GM23338 (cell line): ENCODE measurements around the gene SOCS2. TPM values are rescaled to one million over a fixed set of nuclear protein-coding genes. Genes with fewer than 3 reads are reported as not detected.

Experiments used
- ATAC-seq: fragments of 200-7000 bp; cut with Tn5 transposase; 3 replicates; pipeline ENCODE4 v1.9.1; 2020
- DNase-seq: peaks from one replicate; pipeline ENCODE4 v3.0.0-alpha.2; 2015; ENCODE audit warnings: low spot score
- H2AFZ ChIP-seq: fragments of 200-600 bp; sonication (generic); 2 replicates; pipeline ENCODE4 v1.8.0; 2016; ENCODE audit warnings: antibody characterized with exemption, mild to moderate bottlenecking, moderate library complexity
- H3F3A ChIP-seq: fragments of 200-600 bp; sonication (generic); replicated peaks from 2 replicates; pipeline ENCODE4 v1.8.0; 2017; ENCODE audit warnings: antibody characterized with exemption, mixed run types, low read depth
- H3K27ac ChIP-seq: fragments of 200-600 bp; sonication (generic); 2 replicates; pipeline ENCODE4 v1.6.1; 2016; ENCODE audit warnings: low read depth
- H3K27me3 ChIP-seq: fragments of 200-600 bp; sonication (generic); 2 replicates; pipeline ENCODE4 v1.8.0; 2016; ENCODE audit warnings: mild to moderate bottlenecking, mixed run types, moderate library complexity; ENCODE audit not compliant: insufficient read depth
- H3K36me3 ChIP-seq: fragments of 200-600 bp; sonication (generic); 2 replicates; pipeline ENCODE4 v1.8.0; 2016; ENCODE audit warnings: mild to moderate bottlenecking; ENCODE audit not compliant: insufficient read depth
- H3K4me1 ChIP-seq: fragments of 200-600 bp; sonication (generic); 2 replicates; pipeline ENCODE4 v1.8.0; 2016; ENCODE audit warnings: mild to moderate bottlenecking, moderate library complexity; ENCODE audit not compliant: insufficient read depth
- H3K4me2 ChIP-seq: fragments of 200-600 bp; sonication (generic); 2 replicates; pipeline ENCODE4 v1.7.1; 2017; ENCODE audit warnings: mixed run types
- H3K4me3 ChIP-seq: fragments of 200-600 bp; sonication (generic); 2 replicates; pipeline ENCODE4 v1.6.1; 2016; ENCODE audit warnings: mixed run types
- H3K79me2 ChIP-seq: fragments of 200-600 bp; sonication (generic); replicated peaks from 2 replicates; pipeline ENCODE4 v1.8.0; 2017; ENCODE audit warnings: mild to moderate bottlenecking; ENCODE audit not compliant: insufficient read depth
- H3K9me2 ChIP-seq: fragments of 200-600 bp; sonication (generic); 2 replicates; pipeline ENCODE4 v1.8.0; 2017; ENCODE audit not compliant: insufficient read depth
- H4K20me1 ChIP-seq: fragments of 200-600 bp; sonication (generic); replicated peaks from 2 replicates; pipeline ENCODE4 v1.8.0; 2017; ENCODE audit warnings: mild to moderate bottlenecking; ENCODE audit not compliant: insufficient read depth
- H3K27ac Mint-ChIP-seq: 2 replicates; pipeline ENCODE4 v1.8.0; 2020; ENCODE audit warnings: inconsistent platforms, mild to moderate bottlenecking, moderate library complexity, mixed read lengths
- H3K27me3 Mint-ChIP-seq: 3 replicates; pipeline ENCODE4 v1.8.0; 2022; ENCODE audit warnings: low read depth, mild to moderate bottlenecking, moderate library complexity, mixed read lengths, inconsistent platforms; ENCODE audit not compliant: insufficient read depth, poor library complexity
- H3K36me3 Mint-ChIP-seq: 3 replicates; pipeline ENCODE4 v1.8.0; 2021; ENCODE audit warnings: low read depth, mild to moderate bottlenecking, inconsistent platforms, moderate library complexity, mixed read lengths
- H3K4me1 Mint-ChIP-seq: 3 replicates; pipeline ENCODE4 v1.8.0; 2020; ENCODE audit warnings: mild to moderate bottlenecking, inconsistent platforms, mixed read lengths
- H3K4me3 Mint-ChIP-seq: 3 replicates; pipeline ENCODE4 v1.8.0; 2021; ENCODE audit warnings: moderate library complexity, mild to moderate bottlenecking, inconsistent platforms, mixed read lengths
- H3K9me3 Mint-ChIP-seq: 3 replicates; pipeline ENCODE4 v1.8.0; 2020; ENCODE audit warnings: moderate library complexity, mild to moderate bottlenecking, inconsistent platforms, mixed read lengths
- CREB1 ChIP-seq: fragments of 250-450 bp; sonication (Bioruptor Pico); IDR thresholded peaks from 2 replicates; pipeline ENCODE4 v1.5.0; 2020; ENCODE audit warnings: low read depth, mild to moderate bottlenecking, moderate library complexity
- ETS1 ChIP-seq: IDR thresholded peaks from 2 replicates; pipeline ENCODE4 v1.6.1; 2016; ENCODE audit warnings: antibody characterized with exemption
- EZH2 ChIP-seq: fragments of 200-600 bp; sonication (generic); IDR thresholded peaks from one replicate; pipeline ENCODE4 v1.8.0; 2017; ENCODE audit warnings: antibody characterized with exemption, mild to moderate bottlenecking, low read depth; ENCODE audit not compliant: unreplicated experiment
- EZH2phosphoT487 ChIP-seq: fragments of 200-600 bp; sonication (generic); IDR thresholded peaks from one replicate; pipeline ENCODE4 v1.8.1; 2018; ENCODE audit warnings: antibody characterized with exemption; ENCODE audit not compliant: unreplicated experiment
- JUNB ChIP-seq: IDR thresholded peaks from one replicate; pipeline ENCODE4 v1.6.1; 2016; ENCODE audit warnings: antibody characterized with exemption; ENCODE audit not compliant: unreplicated experiment
- NANOG ChIP-seq: IDR thresholded peaks from 2 replicates; pipeline ENCODE4 v1.6.1; 2016; ENCODE audit warnings: antibody characterized with exemption, borderline replicate concordance
- POLR2AphosphoS5 ChIP-seq: IDR thresholded peaks from 2 replicates; pipeline ENCODE4 v1.6.1; 2016; ENCODE audit warnings: antibody characterized with exemption, low read depth
- REST ChIP-seq: IDR thresholded peaks from one replicate; pipeline ENCODE4 v1.6.1; 2018; ENCODE audit warnings: antibody characterized with exemption; ENCODE audit not compliant: unreplicated experiment
- ZNF331 ChIP-seq: fragments of 250-450 bp; sonication (Bioruptor Pico); IDR thresholded peaks from 2 replicates; pipeline ENCODE4 v1.5.0; 2020; ENCODE audit warnings: low read depth, mild to moderate bottlenecking, moderate library complexity
- polyA plus RNA-seq: library from polyadenylated mRNA; unstranded; fragments of >200 nt; fragmentation: Nextera tagmentation; extraction: Ambion mirVana; gene quantifications from 2 replicates; pipeline ENCODE4 v1.2.1, GENCODE V29; 2016
- total RNA-seq: library from RNA; depleted of rRNA; stranded (reverse); fragments of >200 nt; shearing (Covaris generic); gene quantifications from 2 replicates; pipeline ENCODE4 v1.2.3, GENCODE V29; 2014

The SOCS2 gene
- total and polyA plus RNA-seq, 2 experiments from 2014 or later = 15.5 to 32.4 TPM

DNA sequence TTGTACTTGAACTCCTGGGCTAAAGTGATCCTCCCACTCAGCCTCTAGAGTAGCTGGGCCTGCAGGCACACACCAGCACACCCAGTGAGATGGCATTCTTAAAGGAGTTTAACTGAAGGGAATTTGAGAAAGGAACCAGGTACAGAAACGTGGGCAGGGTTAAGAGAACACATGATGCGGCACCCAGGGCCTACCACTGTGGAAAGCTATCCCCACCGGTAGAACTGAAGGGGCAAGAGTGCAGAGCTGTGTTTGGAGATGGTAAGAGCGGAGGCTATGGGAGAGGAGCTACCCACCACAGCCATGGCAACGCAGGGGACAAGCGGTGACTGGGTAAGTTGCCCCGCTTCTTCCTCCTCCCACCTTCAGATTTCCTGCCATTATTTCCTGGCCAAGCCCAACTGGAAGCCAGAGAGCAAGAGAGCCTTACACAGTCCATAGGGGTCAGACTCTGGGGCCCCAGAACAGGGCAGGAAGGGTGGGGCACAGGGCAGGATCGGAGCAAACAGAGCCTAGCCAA lies 46.5 kb downstream of the SOCS2 start:
- no peaks in the 10 kb centered on the region for H3K79me2 ChIP-seq
- no peak overlapping the region for H3K27ac Mint-ChIP-seq

More for the DNA sequence above, 46.5 kb downstream of the SOCS2 start:
- H3K4me2 ChIP-seq = no peak overlapping the region
- H4K20me1 ChIP-seq = no peaks in the 10 kb centered on the region
- no peak for DNase-seq
- Mint-ChIP-seq H3K9me3 (peaks cover 3% of the 10 kb centered on the region; the same call in 2 of the 3 replicates), H3K4me3 (no peak overlapping the region), H3K4me1 (peaks cover 31% of the 10 kb centered on the region), H3K36me3 (peaks cover 6% of the 10 kb centered on the region; the same call in 2 of the 3 replicates), H3K27me3 (peaks cover 9% of the 10 kb centered on the region)
- H3K4me1 ChIP-seq = peaks cover 18% of the 10 kb centered on the region
- peaks cover 20% of the 10 kb centered on the region for H3K9me2 ChIP-seq
- no peak overlapping the region for H3K27ac ChIP-seq
- TF ChIP-seq EZH2 (no peak), POLR2AphosphoS5 (no peak), CREB1 (CRISPR knock-in tag) (no peak), ETS1 (no peak), ZNF331 (CRISPR knock-in tag) (no peak), EZH2phosphoT487 (no peak), REST (no peak), JUNB (no peak), NANOG (no peak)
- no peak overlapping the region for H2AFZ ChIP-seq
- H3F3A ChIP-seq = no peaks in the 10 kb centered on the region
- no peak overlapping the region for H3K4me3 ChIP-seq
- no peaks in the 10 kb centered on the region; the same call in 1 of the 2 replicates for H3K36me3 ChIP-seq
- no peaks in the 10 kb centered on the region for H3K27me3 ChIP-seq
- ATAC-seq = no peak
